DOHH2 (cell line): ENCODE results near the gene PLA2G4A.

Experiments
- CTCF ChIP-seq: fragments of 200-600 bp; sonication (generic); IDR thresholded peaks from one replicate; pipeline ENCODE4 v1.5.1; 2014; ENCODE audit warnings: antibody characterized with exemption, mild to moderate bottlenecking, low read depth, low read length; ENCODE audit not compliant: poor library complexity, severe bottlenecking
- EZH2phosphoT487 ChIP-seq: fragments of 200-600 bp; sonication (generic); IDR thresholded peaks from 2 replicates; pipeline ENCODE4 v1.6.1; 2017; ENCODE audit warnings: borderline replicate concordance, mild to moderate bottlenecking, antibody characterized with exemption, low read length, moderate library complexity, mixed read lengths

DNA sequence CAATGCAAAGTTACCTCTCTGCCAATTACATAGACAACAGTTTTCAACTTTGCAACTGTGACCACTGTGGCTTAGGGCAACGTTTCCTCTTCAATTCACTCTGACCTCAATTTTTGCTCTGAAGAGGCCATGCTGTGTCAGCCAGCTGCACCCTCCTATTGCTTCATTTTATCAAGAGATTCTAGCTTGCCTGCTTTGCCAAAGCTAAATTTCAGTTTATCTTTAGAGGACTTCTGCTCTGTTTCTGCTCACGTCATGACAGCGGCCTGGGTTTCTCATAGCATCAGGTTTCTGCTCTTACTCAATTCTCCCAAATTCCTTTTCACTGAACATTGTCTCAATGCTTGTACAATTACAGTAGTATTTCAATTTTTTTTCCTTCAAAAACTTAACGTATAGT lies 154.6 kb downstream of the PLA2G4A start:
- TF ChIP-seq CTCF (no peak), EZH2phosphoT487 (no peak)
